ENCODE data around the gene PARD6B. TPM values are rescaled to one million over a fixed set of nuclear protein-coding genes. Genes with fewer than 3 reads are reported as not detected.

Gene PARD6B
- total RNA-seq, 2 experiments from 2014 or later, result 4.3 to 6.2 TPM

- no peaks in the 10 kb centered on the region for H3K27me3 Mint-ChIP-seq
- H3K9me3 Mint-ChIP-seq, result no peaks in the 10 kb centered on the region
- no peak overlapping the region for H3K27ac Mint-ChIP-seq
- peaks cover 32% of the 10 kb centered on the region for H3K4me1 Mint-ChIP-seq
- POLR2A ChIA-PET, result interaction anchor here (1.0 kb wide), 1 partner anchor 227 kb away, joined by 3 read pairs; the partner anchor contains the start of gene DPM1
- CTCF ChIA-PET, result no interaction called here
- H3K36me3 Mint-ChIP-seq (ENCODE audit: low read depth), result no peaks in the 10 kb centered on the region
- no peak for DNase-seq
- H3K4me3 Mint-ChIP-seq, result peak overlapping the region; percentile 86
Measured at GRCh38 chr20:50730765-50731054, 670 bp upstream of the PARD6B start.

- H3K36me3 Mint-ChIP-seq (ENCODE audit: low read depth), result no peaks in the 10 kb centered on the region
- H3K4me3 Mint-ChIP-seq, result peak overlapping the region; percentile 86
- peaks cover 35% of the 10 kb centered on the region for H3K4me1 Mint-ChIP-seq
- peak overlapping the region; percentile 73 for H3K27ac Mint-ChIP-seq
- DNase-seq, result no peak
- CTCF ChIA-PET, result interaction anchor here (0.6 to 2.5 kb wide), 3 partner anchors 17 to 44 kb away, joined by 3 to 13 read pairs (median 4); no protein-coding TSS in a partner anchor
- H3K9me3 Mint-ChIP-seq, result no peaks in the 10 kb centered on the region
- H3K27me3 Mint-ChIP-seq, result no peaks in the 10 kb centered on the region
- POLR2A ChIA-PET, result interaction anchor here (0.9 to 1.3 kb wide), 3 partner anchors 9 to 16 kb away, joined by 3 read pairs; no protein-coding TSS in a partner anchor
Measured at GRCh38 chr20:50731930-50732690, 730 bp downstream of the PARD6B start.

GRCh38 chr20:50733644-50734349 is 2.4 kb downstream of the PARD6B start:
- H3K27ac Mint-ChIP-seq, result no peak overlapping the region
- no peaks in the 10 kb centered on the region for H3K9me3 Mint-ChIP-seq
- CTCF ChIA-PET, result interaction anchor here (1.2 to 2.5 kb wide), 2 partner anchors 15 to 61 kb away, joined by 5 to 13 read pairs; partner anchors contain the start of gene BCAS4
- DNase-seq, result no peak
- H3K27me3 Mint-ChIP-seq, result no peaks in the 10 kb centered on the region
- peak overlapping the region; percentile 10 for H3K4me3 Mint-ChIP-seq
- POLR2A ChIA-PET, result interaction anchor here (1.4 kb wide), 1 partner anchor 21 kb away, joined by 4 read pairs; no protein-coding TSS in a partner anchor
- peaks cover under 1% of the 10 kb centered on the region for H3K36me3 Mint-ChIP-seq (ENCODE audit: low read depth)
- peaks cover 35% of the 10 kb centered on the region for H3K4me1 Mint-ChIP-seq

- ChIA-PET CTCF (interaction anchor here (1.2 to 2.5 kb wide), 2 partner anchors 14 to 59 kb away, joined by 5 to 13 read pairs; partner anchors contain the start of gene BCAS4), POLR2A (no interaction called here)
- H3K4me1 Mint-ChIP-seq, result peaks cover 35% of the 10 kb centered on the region
- H3K36me3 Mint-ChIP-seq (ENCODE audit: low read depth), result peaks cover 2% of the 10 kb centered on the region
- no peak overlapping the region for H3K27ac Mint-ChIP-seq
- no peaks in the 10 kb centered on the region for H3K9me3 Mint-ChIP-seq
- DNase-seq, result no peak
- no peak overlapping the region for H3K4me3 Mint-ChIP-seq
- H3K27me3 Mint-ChIP-seq, result no peaks in the 10 kb centered on the region
Measured at GRCh38 chr20:50734730-50735679, 3.6 kb downstream of the PARD6B start.

- no peak for DNase-seq
- Mint-ChIP-seq H3K36me3 (ENCODE audit: low read depth) (peaks cover 2% of the 10 kb centered on the region), H3K4me1 (peaks cover 30% of the 10 kb centered on the region), H3K4me3 (no peak overlapping the region), H3K27ac (no peak overlapping the region), H3K27me3 (no peaks in the 10 kb centered on the region), H3K9me3 (no peaks in the 10 kb centered on the region)
- POLR2A ChIA-PET, result no interaction called here
- CTCF ChIA-PET, result no interaction called here
Measured at GRCh38 chr20:50735813-50736212, 4.4 kb downstream of the PARD6B start.

GRCh38 chr20:50737352-50737751 is 6.0 kb downstream of the PARD6B start:
- DNase-seq, result no peak
- H3K9me3 Mint-ChIP-seq, result no peaks in the 10 kb centered on the region
- peaks cover 30% of the 10 kb centered on the region for H3K4me1 Mint-ChIP-seq
- H3K27ac Mint-ChIP-seq, result no peak overlapping the region
- no peaks in the 10 kb centered on the region for H3K27me3 Mint-ChIP-seq
- H3K4me3 Mint-ChIP-seq, result no peak overlapping the region
- POLR2A ChIA-PET, result no interaction called here
- H3K36me3 Mint-ChIP-seq (ENCODE audit: low read depth), result peaks cover 2% of the 10 kb centered on the region
- CTCF ChIA-PET, result interaction anchor here (3.8 kb wide), 1 partner anchor 12 kb away, joined by 29 read pairs; no protein-coding TSS in a partner anchor

GRCh38 chr20:50743087-50743486 is 11.7 kb downstream of the PARD6B start:
- Mint-ChIP-seq H3K4me1 (peaks cover 35% of the 10 kb centered on the region), H3K27me3 (no peaks in the 10 kb centered on the region), H3K36me3 (ENCODE audit: low read depth) (peaks cover 14% of the 10 kb centered on the region), H3K27ac (no peak overlapping the region), H3K9me3 (no peaks in the 10 kb centered on the region), H3K4me3 (no peak overlapping the region)
- CTCF ChIA-PET, result interaction anchor here (1.2 kb wide), 1 partner anchor 11 kb away, joined by 4 read pairs; no protein-coding TSS in a partner anchor
- no peak for DNase-seq
- POLR2A ChIA-PET, result no interaction called here

GRCh38 chr20:50744143-50744792 is 12.9 kb downstream of the PARD6B start:
- CTCF ChIA-PET, result interaction anchor here (1.2 kb wide), 1 partner anchor 9 kb away, joined by 4 read pairs; no protein-coding TSS in a partner anchor
- no peaks in the 10 kb centered on the region for H3K9me3 Mint-ChIP-seq
- no peak overlapping the region for H3K27ac Mint-ChIP-seq
- POLR2A ChIA-PET, result no interaction called here
- no peaks in the 10 kb centered on the region for H3K27me3 Mint-ChIP-seq
- no peak for DNase-seq
- H3K36me3 Mint-ChIP-seq (ENCODE audit: low read depth), result peaks cover 11% of the 10 kb centered on the region
- peaks cover 36% of the 10 kb centered on the region for H3K4me1 Mint-ChIP-seq
- no peak overlapping the region for H3K4me3 Mint-ChIP-seq

GRCh38 chr20:50745634-50746137 is 14.3 kb downstream of the PARD6B start:
- Mint-ChIP-seq H3K36me3 (ENCODE audit: low read depth) (peaks cover 15% of the 10 kb centered on the region), H3K4me1 (peaks cover 33% of the 10 kb centered on the region), H3K27ac (peak overlapping the region; percentile 9), H3K4me3 (no peak overlapping the region), H3K9me3 (no peaks in the 10 kb centered on the region), H3K27me3 (no peaks in the 10 kb centered on the region)
- DNase-seq, result no peak
- CTCF ChIA-PET, result interaction anchor here (0.7 to 1.4 kb wide), 2 partner anchors 45 to 157 kb away, joined by 3 to 5 read pairs; no protein-coding TSS in a partner anchor
- POLR2A ChIA-PET, result no interaction called here

GRCh38 chr20:50746138-50746940 is 15.0 kb downstream of the PARD6B start:
- peaks cover 15% of the 10 kb centered on the region for H3K36me3 Mint-ChIP-seq (ENCODE audit: low read depth)
- DNase-seq, result no peak
- ChIA-PET CTCF (interaction anchor here (0.7 to 1.4 kb wide), 3 partner anchors 45 to 158 kb away, joined by 3 to 5 read pairs (median 3); no protein-coding TSS in a partner anchor), POLR2A (no interaction called here)
- no peaks in the 10 kb centered on the region for H3K27me3 Mint-ChIP-seq
- peak overlapping the region; percentile 37 for H3K27ac Mint-ChIP-seq
- peaks cover 28% of the 10 kb centered on the region for H3K4me1 Mint-ChIP-seq
- H3K9me3 Mint-ChIP-seq, result no peaks in the 10 kb centered on the region
- no peak overlapping the region for H3K4me3 Mint-ChIP-seq

- POLR2A ChIA-PET, result no interaction called here
- CTCF ChIA-PET, result interaction anchor here (1.2 to 1.3 kb wide), 2 partner anchors 121 to 211 kb away, joined by 3 to 4 read pairs; partner anchors contain the start of genes DPM1 and MOCS3
- Mint-ChIP-seq H3K4me1 (peaks cover 27% of the 10 kb centered on the region), H3K27ac (peak overlapping the region; percentile 63), H3K9me3 (no peaks in the 10 kb centered on the region), H3K4me3 (peak overlapping the region; percentile 47), H3K36me3 (ENCODE audit: low read depth) (peaks cover 15% of the 10 kb centered on the region), H3K27me3 (no peaks in the 10 kb centered on the region)
- no peak for DNase-seq
Measured at GRCh38 chr20:50747275-50747674, 15.9 kb downstream of the PARD6B start.
